Cardiac muscle cell (in vitro differentiated cells and primary cell): ENCODE measurements around the gene TULP3. TPM values are rescaled to one million over a fixed set of nuclear protein-coding genes. Genes with fewer than 3 reads are reported as not detected.
A peak's percentile ranks its signal among the peaks of the same experiment; 100 is the strongest.

Experiments
- DNase-seq, 2 donors: peaks; one replicate each; pipeline versions ENCODE4 v3.0.0 to v3.0.0-alpha.2; 2010 to 2017; ENCODE audit warnings: low read depth in 1 of 2, low spot score in 1 of 2
- H3K27ac ChIP-seq: fragments of 200-600 bp; sonication (generic); 2 replicates; pipeline ENCODE4 v1.5.1; 2016
- H3K27me3 ChIP-seq: fragments of 200-600 bp; sonication (generic); 2 replicates; pipeline ENCODE4 v1.6.0; 2016; ENCODE audit warnings: control low read depth
- H3K36me3 ChIP-seq: fragments of 200-600 bp; sonication (generic); 2 replicates; pipeline ENCODE4 v1.5.1; 2016; ENCODE audit warnings: control low read depth
- H3K4me1 ChIP-seq: fragments of 200-600 bp; sonication (generic); 2 replicates; pipeline ENCODE4 v1.8.1; 2017; ENCODE audit warnings: low read depth, mild to moderate bottlenecking, mixed run types
- H3K4me3 ChIP-seq: fragments of 200-600 bp; sonication (generic); 2 replicates; pipeline ENCODE4 v1.5.1; 2016; ENCODE audit warnings: mild to moderate bottlenecking
- H3K9me3 ChIP-seq: fragments of 200-600 bp; sonication (generic); 2 replicates; pipeline ENCODE4 v1.5.1; 2017; ENCODE audit warnings: low read depth, mild to moderate bottlenecking, control low read depth
- CTCF ChIP-seq: IDR thresholded peaks from 2 replicates; pipeline ENCODE4 v1.5.1; 2012; ENCODE audit warnings: low read depth, mild to moderate bottlenecking, low read length
- polyA plus RNA-seq: library from polyadenylated mRNA; unstranded; fragments of >200 nt; fragmentation: Nextera tagmentation; extraction: Ambion mirVana; gene quantifications from 2 replicates; pipeline ENCODE4 v1.2.1, GENCODE V29; 2016
- total RNA-seq: library from RNA; depleted of rRNA; stranded (reverse); fragments of >200 nt; gene quantifications from 2 replicates; pipeline ENCODE4 v1.2.3, GENCODE V29; 2016

Gene TULP3
- total and polyA plus RNA-seq, 2 experiments from 2014 or later, result 19.5 to 30.4 TPM

DNA sequence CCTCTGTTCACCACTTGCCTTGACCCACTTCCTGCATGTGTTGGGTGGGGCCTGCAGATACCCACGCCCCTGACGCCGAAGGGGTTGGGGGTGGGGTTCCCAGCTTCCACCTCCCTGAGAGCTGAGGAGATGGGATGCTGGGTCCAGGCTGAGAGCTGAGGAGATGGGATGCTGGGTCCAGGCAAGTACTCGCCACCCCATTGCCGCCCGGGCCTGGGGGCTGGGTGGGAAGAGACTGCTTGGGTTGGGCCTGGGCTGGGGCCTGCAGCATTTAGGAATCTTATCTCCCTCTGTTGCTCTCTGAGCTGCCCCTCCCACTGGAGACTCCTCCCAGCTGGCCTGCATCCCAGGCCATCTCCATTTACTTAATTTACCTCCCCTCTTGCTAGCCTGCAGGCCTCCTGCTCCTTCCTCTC, 85.9 kb downstream of the TULP3 start:
- H3K27ac ChIP-seq, result no peak overlapping the region
- H3K9me3 ChIP-seq, result no peaks in the 10 kb centered on the region
- peak in 1 of 2 donors; percentile 30 for DNase-seq
- no peak overlapping the region for H3K4me3 ChIP-seq
- H3K27me3 ChIP-seq, result no peaks in the 10 kb centered on the region
- no peaks in the 10 kb centered on the region for H3K4me1 ChIP-seq
- no peaks in the 10 kb centered on the region for H3K36me3 ChIP-seq
- TF ChIP-seq CTCF, result no peak

- Histone ChIP-seq H3K4me1 (no peaks in the 10 kb centered on the region), H3K9me3 (no peaks in the 10 kb centered on the region), H3K27me3 (no peaks in the 10 kb centered on the region), H3K36me3 (no peaks in the 10 kb centered on the region), H3K4me3 (no peak overlapping the region), H3K27ac (no peak overlapping the region)
- no peak for TF ChIP-seq CTCF
- no peak for DNase-seq
Observed at GRCh38 chr12:2977776-2978175, 87.1 kb downstream of the TULP3 start.

- no peaks in the 10 kb centered on the region for H3K4me1 ChIP-seq
- H3K9me3 ChIP-seq, result no peaks in the 10 kb centered on the region
- no peak for DNase-seq
- H3K27me3 ChIP-seq, result no peaks in the 10 kb centered on the region
- H3K27ac ChIP-seq, result no peak overlapping the region
- H3K4me3 ChIP-seq, result no peak overlapping the region
- no peak for TF ChIP-seq CTCF
- no peaks in the 10 kb centered on the region for H3K36me3 ChIP-seq
Observed at GRCh38 chr12:2979806-2980205, 89.1 kb downstream of the TULP3 start.

GRCh38 chr12:2980630-2981029, 89.9 kb downstream of the TULP3 start:
- no peaks in the 10 kb centered on the region for H3K27me3 ChIP-seq
- no peaks in the 10 kb centered on the region for H3K9me3 ChIP-seq
- H3K27ac ChIP-seq, result no peak overlapping the region
- DNase-seq, result no peak
- no peaks in the 10 kb centered on the region for H3K36me3 ChIP-seq
- no peak for TF ChIP-seq CTCF
- no peaks in the 10 kb centered on the region for H3K4me1 ChIP-seq
- no peak overlapping the region for H3K4me3 ChIP-seq

GRCh38 chr12:2982361-2982760, 91.7 kb downstream of the TULP3 start:
- Histone ChIP-seq H3K4me3 (no peak overlapping the region), H3K4me1 (no peaks in the 10 kb centered on the region), H3K9me3 (no peaks in the 10 kb centered on the region), H3K36me3 (no peaks in the 10 kb centered on the region), H3K27ac (no peak overlapping the region), H3K27me3 (no peaks in the 10 kb centered on the region)
- no peak for TF ChIP-seq CTCF
- DNase-seq, result no peak

DNA sequence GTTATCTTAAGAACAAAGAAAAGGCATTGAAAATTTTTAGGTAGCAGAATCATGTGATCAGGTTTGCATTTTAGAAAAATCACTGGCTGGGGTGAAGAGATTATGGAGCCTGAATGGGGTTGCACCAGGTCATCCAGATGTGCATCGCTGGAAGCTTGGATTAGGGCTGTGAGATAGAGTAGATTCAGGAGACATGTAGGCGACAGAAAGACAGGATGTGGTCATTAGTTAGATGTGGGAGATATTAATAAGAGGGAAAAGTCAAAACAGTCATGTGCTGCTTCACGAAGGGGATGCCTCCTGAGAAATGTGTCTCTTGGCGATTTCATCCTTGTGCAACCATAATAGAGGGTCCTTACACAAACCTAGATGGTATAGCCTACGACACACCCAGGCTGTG, 93.6 kb downstream of the TULP3 start:
- no peaks in the 10 kb centered on the region for H3K36me3 ChIP-seq
- no peak for DNase-seq
- H3K27me3 ChIP-seq, result no peaks in the 10 kb centered on the region
- H3K4me3 ChIP-seq, result no peak overlapping the region
- no peak overlapping the region for H3K27ac ChIP-seq
- TF ChIP-seq CTCF, result no peak
- no peaks in the 10 kb centered on the region for H3K9me3 ChIP-seq
- no peaks in the 10 kb centered on the region for H3K4me1 ChIP-seq
